Neural cell (in vitro differentiated cells): ENCODE results near the gene RRAGB.
"Not testable (repeated sequence)": the region's sequence is repeated elsewhere in the genome, so short reads cannot be mapped to it uniquely, and the experiment has no call there.

Experiments
- EP300 ChIP-seq: fragments of 450-650 bp; conservative IDR thresholded peaks from 2 replicates; pipeline ENCODE4 v1.6.1; 2014; ENCODE audit warnings: antibody characterized with exemption, mild to moderate bottlenecking, moderate library complexity; ENCODE audit not compliant: poor library complexity, severe bottlenecking
- EZH2 ChIP-seq: fragments of 200-600, 300-800 bp; shearing (Covaris generic), sonication (generic); IDR thresholded peaks from 2 replicates; pipeline ENCODE4 v1.6.1; 2014; ENCODE audit warnings: antibody characterized with exemption, low read length, borderline replicate concordance, mild to moderate bottlenecking; ENCODE audit not compliant: insufficient read depth, poor library complexity, severe bottlenecking
- MXI1 ChIP-seq: fragments of 450-650 bp; conservative IDR thresholded peaks from 2 replicates; pipeline ENCODE4 v1.6.1; 2014; ENCODE audit warnings: antibody characterized with exemption, mild to moderate bottlenecking; ENCODE audit not compliant: poor library complexity, severe bottlenecking
- POLR2AphosphoS5 ChIP-seq: IDR thresholded peaks from 2 replicates; pipeline ENCODE4 v1.6.1; 2012
- SMC3 ChIP-seq: fragments of 450-650 bp; conservative IDR thresholded peaks from 2 replicates; pipeline ENCODE4 v1.6.1; 2014; ENCODE audit warnings: antibody characterized with exemption, mild to moderate bottlenecking, moderate library complexity; ENCODE audit not compliant: poor library complexity
- TAF1 ChIP-seq: IDR thresholded peaks from 2 replicates; pipeline ENCODE4 v1.6.1; 2012; ENCODE audit warnings: low read depth
- TF ChIP-seq, protein P1 (sequence below): fragments of 450-650 bp; IDR thresholded peaks from 2 replicates; pipeline ENCODE4 v1.5.1; 2014; ENCODE audit warnings: antibody characterized with exemption, mild to moderate bottlenecking, moderate library complexity; ENCODE audit not compliant: poor library complexity, severe bottlenecking
- TF ChIP-seq, protein P2 (sequence below): IDR thresholded peaks from 2 replicates; pipeline ENCODE4 v1.6.1; 2012; ENCODE audit warnings: borderline replicate concordance

DNA sequence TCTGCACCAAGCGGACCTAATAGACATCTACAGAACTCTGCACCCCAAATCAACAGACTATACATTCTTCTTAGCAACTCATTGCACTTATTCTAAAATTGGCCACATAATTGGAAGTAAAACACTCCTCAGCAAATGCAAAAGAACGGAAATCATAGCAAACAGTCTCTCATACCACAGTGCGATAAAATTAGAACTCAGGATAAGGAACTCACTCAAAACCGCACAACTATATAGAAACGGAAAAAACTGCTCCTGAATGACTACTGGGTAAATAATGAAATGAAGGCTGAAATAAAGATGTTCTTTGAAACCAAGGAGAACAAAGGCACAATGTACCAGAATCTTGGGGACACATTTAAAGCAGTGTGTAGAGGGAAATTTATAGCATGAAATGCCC lies 12.5 kb upstream of the RRAGB start:
- TF ChIP-seq EZH2, MXI1, POLR2AphosphoS5, EP300, TAF1, SMC3: not testable (repeated sequence)
- TF ChIP-seq, protein P1, sequence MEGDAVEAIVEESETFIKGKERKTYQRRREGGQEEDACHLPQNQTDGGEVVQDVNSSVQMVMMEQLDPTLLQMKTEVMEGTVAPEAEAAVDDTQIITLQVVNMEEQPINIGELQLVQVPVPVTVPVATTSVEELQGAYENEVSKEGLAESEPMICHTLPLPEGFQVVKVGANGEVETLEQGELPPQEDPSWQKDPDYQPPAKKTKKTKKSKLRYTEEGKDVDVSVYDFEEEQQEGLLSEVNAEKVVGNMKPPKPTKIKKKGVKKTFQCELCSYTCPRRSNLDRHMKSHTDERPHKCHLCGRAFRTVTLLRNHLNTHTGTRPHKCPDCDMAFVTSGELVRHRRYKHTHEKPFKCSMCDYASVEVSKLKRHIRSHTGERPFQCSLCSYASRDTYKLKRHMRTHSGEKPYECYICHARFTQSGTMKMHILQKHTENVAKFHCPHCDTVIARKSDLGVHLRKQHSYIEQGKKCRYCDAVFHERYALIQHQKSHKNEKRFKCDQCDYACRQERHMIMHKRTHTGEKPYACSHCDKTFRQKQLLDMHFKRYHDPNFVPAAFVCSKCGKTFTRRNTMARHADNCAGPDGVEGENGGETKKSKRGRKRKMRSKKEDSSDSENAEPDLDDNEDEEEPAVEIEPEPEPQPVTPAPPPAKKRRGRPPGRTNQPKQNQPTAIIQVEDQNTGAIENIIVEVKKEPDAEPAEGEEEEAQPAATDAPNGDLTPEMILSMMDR, result not testable (repeated sequence)
- TF ChIP-seq, protein P2, sequence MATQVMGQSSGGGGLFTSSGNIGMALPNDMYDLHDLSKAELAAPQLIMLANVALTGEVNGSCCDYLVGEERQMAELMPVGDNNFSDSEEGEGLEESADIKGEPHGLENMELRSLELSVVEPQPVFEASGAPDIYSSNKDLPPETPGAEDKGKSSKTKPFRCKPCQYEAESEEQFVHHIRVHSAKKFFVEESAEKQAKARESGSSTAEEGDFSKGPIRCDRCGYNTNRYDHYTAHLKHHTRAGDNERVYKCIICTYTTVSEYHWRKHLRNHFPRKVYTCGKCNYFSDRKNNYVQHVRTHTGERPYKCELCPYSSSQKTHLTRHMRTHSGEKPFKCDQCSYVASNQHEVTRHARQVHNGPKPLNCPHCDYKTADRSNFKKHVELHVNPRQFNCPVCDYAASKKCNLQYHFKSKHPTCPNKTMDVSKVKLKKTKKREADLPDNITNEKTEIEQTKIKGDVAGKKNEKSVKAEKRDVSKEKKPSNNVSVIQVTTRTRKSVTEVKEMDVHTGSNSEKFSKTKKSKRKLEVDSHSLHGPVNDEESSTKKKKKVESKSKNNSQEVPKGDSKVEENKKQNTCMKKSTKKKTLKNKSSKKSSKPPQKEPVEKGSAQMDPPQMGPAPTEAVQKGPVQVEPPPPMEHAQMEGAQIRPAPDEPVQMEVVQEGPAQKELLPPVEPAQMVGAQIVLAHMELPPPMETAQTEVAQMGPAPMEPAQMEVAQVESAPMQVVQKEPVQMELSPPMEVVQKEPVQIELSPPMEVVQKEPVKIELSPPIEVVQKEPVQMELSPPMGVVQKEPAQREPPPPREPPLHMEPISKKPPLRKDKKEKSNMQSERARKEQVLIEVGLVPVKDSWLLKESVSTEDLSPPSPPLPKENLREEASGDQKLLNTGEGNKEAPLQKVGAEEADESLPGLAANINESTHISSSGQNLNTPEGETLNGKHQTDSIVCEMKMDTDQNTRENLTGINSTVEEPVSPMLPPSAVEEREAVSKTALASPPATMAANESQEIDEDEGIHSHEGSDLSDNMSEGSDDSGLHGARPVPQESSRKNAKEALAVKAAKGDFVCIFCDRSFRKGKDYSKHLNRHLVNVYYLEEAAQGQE, result not testable (repeated sequence)
